Activated naive CD4-positive, alpha-beta T cell treated with anti-CD3 and anti-CD28 coated beads, Interleukin-2, amount 10 ng/mL, durations not matched to agents 7 days and 5 days (primary cell): ENCODE data around the gene CABP5.

Source experiments
- CTCF ChIA-PET: fragments of 350-600 bp; sonication (Branson Sonifier 250); formaldehyde crosslinking; loops from one replicate; lab custom pipeline; 2021; ENCODE audit warnings: antibody characterized with exemption; lab: Charles Lee
- DNase-seq: peaks from one replicate; pipeline ENCODE4 v3.0.0-alpha.2; 2020
- H3K27ac Mint-ChIP-seq: one replicate; pipeline ENCODE4 v1.8.0; 2021; ENCODE audit warnings: mild to moderate bottlenecking, moderate library complexity, mixed read lengths
- H3K27me3 Mint-ChIP-seq: one replicate; pipeline ENCODE4 v1.8.0; 2021; ENCODE audit warnings: mild to moderate bottlenecking, mixed read lengths
- H3K36me3 Mint-ChIP-seq: one replicate; pipeline ENCODE4 v1.8.0; 2021; ENCODE audit warnings: mixed read lengths
- H3K4me1 Mint-ChIP-seq: one replicate; pipeline ENCODE4 v1.8.0; 2021; ENCODE audit warnings: mixed read lengths
- H3K4me3 Mint-ChIP-seq: one replicate; pipeline ENCODE4 v1.8.0; 2021; ENCODE audit warnings: mild to moderate bottlenecking, moderate library complexity, mixed read lengths
- H3K9me3 Mint-ChIP-seq: one replicate; pipeline ENCODE4 v1.8.0; 2021; ENCODE audit warnings: mixed read lengths

The CABP5 gene

GRCh38 chr19:48053856-48054255, 10.0 kb upstream of the CABP5 start:
- no peak for DNase-seq

GRCh38 chr19:48053076-48053475, 9.2 kb upstream of the CABP5 start:
- Mint-ChIP-seq H3K27me3 (no peaks in the 10 kb centered on the region), H3K9me3 (no peaks in the 10 kb centered on the region), H3K36me3 (no peaks in the 10 kb centered on the region), H3K27ac (no peak overlapping the region), H3K4me3 (no peak overlapping the region), H3K4me1 (no peaks in the 10 kb centered on the region)
- DNase-seq = no peak
- CTCF ChIA-PET = no interaction called here

More at GRCh38 chr19:48053856-48054255, 10.0 kb upstream of the CABP5 start:
- Mint-ChIP-seq H3K9me3 (no peaks in the 10 kb centered on the region), H3K4me1 (no peaks in the 10 kb centered on the region), H3K4me3 (no peak overlapping the region), H3K27me3 (no peaks in the 10 kb centered on the region), H3K36me3 (no peaks in the 10 kb centered on the region), H3K27ac (no peak overlapping the region)
- CTCF ChIA-PET = no interaction called here

- Mint-ChIP-seq H3K4me3 (no peak overlapping the region), H3K36me3 (no peaks in the 10 kb centered on the region), H3K27ac (no peak overlapping the region), H3K9me3 (no peaks in the 10 kb centered on the region), H3K27me3 (no peaks in the 10 kb centered on the region), H3K4me1 (no peaks in the 10 kb centered on the region)
- CTCF ChIA-PET = no interaction called here
- DNase-seq = no peak
These were observed 7.6 kb upstream of the CABP5 start for GRCh38 chr19:48051335-48052033.

DNA sequence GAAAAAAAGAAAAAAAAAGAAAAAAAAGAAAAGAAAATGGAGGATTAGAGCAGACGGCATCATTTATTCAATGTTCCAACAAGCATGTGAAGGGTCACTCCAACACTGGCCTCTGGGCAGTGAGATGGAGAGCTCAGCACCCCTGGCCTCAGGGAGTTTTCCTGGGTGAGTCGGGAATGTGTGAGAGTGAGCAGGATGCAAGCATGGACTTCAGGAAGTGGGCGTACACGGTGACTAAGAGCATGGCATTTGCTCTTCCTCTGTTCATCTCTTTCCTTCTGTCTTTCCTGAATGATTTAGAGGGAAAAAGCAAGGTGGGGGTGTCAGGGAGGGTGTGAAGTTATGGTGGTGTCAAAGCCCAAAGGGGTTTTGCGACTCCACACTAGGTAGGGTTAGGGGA, 682 bp upstream of the CABP5 start:
- Mint-ChIP-seq H3K4me3 (no peak overlapping the region), H3K27me3 (peaks cover 23% of the 10 kb centered on the region), H3K36me3 (no peaks in the 10 kb centered on the region), H3K4me1 (no peaks in the 10 kb centered on the region), H3K9me3 (peaks cover 5% of the 10 kb centered on the region), H3K27ac (no peak overlapping the region)
- no peak for DNase-seq
- CTCF ChIA-PET = no interaction called here

DNA sequence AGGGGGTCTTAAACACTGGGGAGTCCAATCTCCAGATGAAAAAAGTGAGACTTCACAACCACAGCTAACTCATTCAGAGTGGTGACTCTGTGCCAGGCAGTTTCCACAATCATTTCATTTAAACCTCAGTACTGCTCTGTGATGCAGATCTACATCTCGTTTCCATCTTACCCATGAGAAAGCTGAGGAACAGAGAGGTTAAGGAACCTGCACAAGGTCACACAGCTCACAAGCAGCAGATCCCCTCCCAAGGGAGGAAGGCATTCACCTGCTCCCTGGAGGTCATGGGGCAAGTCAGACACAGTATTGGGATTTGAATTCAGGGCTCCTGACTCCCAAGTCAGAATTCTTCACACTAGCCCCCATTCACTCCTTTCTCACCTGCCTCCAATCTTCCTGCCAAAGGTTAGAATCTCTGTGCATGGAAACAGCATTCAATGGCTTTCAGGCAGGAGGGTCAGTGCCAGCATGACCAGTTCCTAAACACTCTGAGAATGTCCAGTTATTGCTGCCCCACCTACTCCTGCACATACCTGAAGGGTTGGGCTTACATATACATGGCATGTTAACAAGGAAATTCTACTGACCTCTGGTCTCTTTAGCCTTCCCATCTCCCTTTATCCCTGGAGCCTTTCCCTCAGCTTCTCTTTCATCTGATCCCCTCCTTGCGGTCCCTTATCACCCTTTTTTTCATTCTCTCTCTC, 1.9 kb downstream of the CABP5 start:
- Mint-ChIP-seq H3K9me3 (peaks cover 12% of the 10 kb centered on the region), H3K36me3 (no peaks in the 10 kb centered on the region), H3K4me3 (no peak overlapping the region), H3K27ac (no peak overlapping the region), H3K27me3 (peaks cover 23% of the 10 kb centered on the region), H3K4me1 (no peaks in the 10 kb centered on the region)
- no peak for DNase-seq
- CTCF ChIA-PET = no interaction called here

- Mint-ChIP-seq H3K27ac (no peak overlapping the region), H3K9me3 (peaks cover 13% of the 10 kb centered on the region), H3K27me3 (peaks cover 13% of the 10 kb centered on the region), H3K4me3 (no peak overlapping the region), H3K36me3 (no peaks in the 10 kb centered on the region), H3K4me1 (no peaks in the 10 kb centered on the region)
- no peak for DNase-seq
- CTCF ChIA-PET = no interaction called here
These were observed 7.1 kb downstream of the CABP5 start for GRCh38 chr19:48036765-48037164.

DNA sequence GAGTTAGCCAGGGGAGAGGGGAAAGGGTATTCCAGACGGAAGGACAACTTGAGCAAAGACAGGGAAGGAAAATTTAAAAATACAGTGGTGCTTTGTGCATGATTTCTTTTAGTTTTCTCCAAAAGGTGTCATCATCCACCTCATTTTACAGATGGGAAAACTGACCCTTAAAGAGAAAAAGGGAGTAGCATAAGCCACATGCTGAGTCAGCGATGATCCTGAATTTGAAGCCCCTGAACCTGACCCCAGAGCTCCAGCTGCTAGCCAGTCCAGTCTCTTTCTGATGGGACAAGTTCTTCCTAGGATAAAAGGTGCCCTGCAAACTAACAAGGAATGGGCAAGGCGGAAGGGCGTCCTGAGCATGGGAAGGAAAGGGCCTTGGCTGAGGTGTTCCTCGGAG, 10.3 kb downstream of the CABP5 start:
- Mint-ChIP-seq H3K27ac (no peak overlapping the region), H3K4me3 (no peak overlapping the region), H3K27me3 (peaks cover 13% of the 10 kb centered on the region), H3K9me3 (peaks cover 8% of the 10 kb centered on the region), H3K36me3 (no peaks in the 10 kb centered on the region), H3K4me1 (peaks cover 8% of the 10 kb centered on the region)
- CTCF ChIA-PET = no interaction called here
- DNase-seq = no peak

GRCh38 chr19:48030073-48030472, 13.8 kb downstream of the CABP5 start:
- H3K9me3 Mint-ChIP-seq = no peaks in the 10 kb centered on the region
- peaks cover 30% of the 10 kb centered on the region for H3K27me3 Mint-ChIP-seq
- no peaks in the 10 kb centered on the region for H3K36me3 Mint-ChIP-seq
- H3K27ac Mint-ChIP-seq = no peak overlapping the region
- CTCF ChIA-PET = no interaction called here
- no peak for DNase-seq
- peaks cover 8% of the 10 kb centered on the region for H3K4me1 Mint-ChIP-seq
- H3K4me3 Mint-ChIP-seq = no peak overlapping the region

- CTCF ChIA-PET = no interaction called here
- Mint-ChIP-seq H3K36me3 (no peaks in the 10 kb centered on the region), H3K27me3 (peaks cover 34% of the 10 kb centered on the region), H3K4me1 (peaks cover 8% of the 10 kb centered on the region), H3K27ac (no peak overlapping the region), H3K9me3 (no peaks in the 10 kb centered on the region), H3K4me3 (no peak overlapping the region)
- no peak for DNase-seq
These were observed 14.4 kb downstream of the CABP5 start for GRCh38 chr19:48029431-48029830.

GRCh38 chr19:48025480-48025879, 18.4 kb downstream of the CABP5 start:
- DNase-seq = no peak
- Mint-ChIP-seq H3K4me1 (peaks cover 8% of the 10 kb centered on the region), H3K27ac (no peak overlapping the region), H3K36me3 (no peaks in the 10 kb centered on the region), H3K4me3 (no peak overlapping the region), H3K9me3 (no peaks in the 10 kb centered on the region), H3K27me3 (peaks cover 43% of the 10 kb centered on the region)
- CTCF ChIA-PET = no interaction called here

GRCh38 chr19:48023518-48023917, 20.4 kb downstream of the CABP5 start:
- Mint-ChIP-seq H3K9me3 (no peaks in the 10 kb centered on the region), H3K36me3 (no peaks in the 10 kb centered on the region), H3K27me3 (peaks cover 36% of the 10 kb centered on the region), H3K4me1 (no peaks in the 10 kb centered on the region), H3K4me3 (no peak overlapping the region), H3K27ac (no peak overlapping the region)
- no peak for DNase-seq
- CTCF ChIA-PET = no interaction called here

DNA sequence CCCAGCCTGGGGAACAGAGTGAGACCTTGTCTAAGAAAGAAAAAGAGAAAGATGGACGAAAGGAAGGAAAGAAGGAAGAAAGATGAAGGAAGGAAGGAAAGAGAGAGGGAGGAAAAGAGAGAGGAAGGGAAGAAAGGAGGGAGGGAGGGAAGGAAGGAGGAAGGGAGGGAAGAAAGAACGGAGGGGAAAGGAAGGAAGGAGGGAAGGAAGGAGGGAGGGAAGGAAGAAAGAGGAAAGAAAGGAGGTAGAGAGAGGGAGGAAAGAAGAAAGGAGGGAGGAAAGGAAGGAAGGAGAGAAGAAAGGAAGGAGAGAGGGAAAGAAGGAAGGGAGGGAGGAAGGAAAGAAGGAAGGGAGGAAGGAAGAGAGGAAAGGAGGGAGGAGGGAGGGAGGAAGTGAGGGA, 20.9 kb downstream of the CABP5 start:
- DNase-seq = no peak
- no peaks in the 10 kb centered on the region for H3K36me3 Mint-ChIP-seq
- H3K27me3 Mint-ChIP-seq = peaks cover 33% of the 10 kb centered on the region
- no peaks in the 10 kb centered on the region for H3K9me3 Mint-ChIP-seq
- H3K4me3 Mint-ChIP-seq = no peak overlapping the region
- H3K27ac Mint-ChIP-seq = no peak overlapping the region
- no peaks in the 10 kb centered on the region for H3K4me1 Mint-ChIP-seq
- CTCF ChIA-PET = interaction anchor here (0.6 kb wide), 1 partner anchor 37 kb away, joined by 4 read pairs; no protein-coding TSS in a partner anchor

- peaks cover 25% of the 10 kb centered on the region for H3K27me3 Mint-ChIP-seq
- H3K27ac Mint-ChIP-seq = no peak overlapping the region
- H3K36me3 Mint-ChIP-seq = no peaks in the 10 kb centered on the region
- CTCF ChIA-PET = no interaction called here
- no peak for DNase-seq
- H3K4me1 Mint-ChIP-seq = no peaks in the 10 kb centered on the region
- no peak overlapping the region for H3K4me3 Mint-ChIP-seq
- H3K9me3 Mint-ChIP-seq = no peaks in the 10 kb centered on the region
These were observed 23.2 kb downstream of the CABP5 start for GRCh38 chr19:48020686-48021085.

DNA sequence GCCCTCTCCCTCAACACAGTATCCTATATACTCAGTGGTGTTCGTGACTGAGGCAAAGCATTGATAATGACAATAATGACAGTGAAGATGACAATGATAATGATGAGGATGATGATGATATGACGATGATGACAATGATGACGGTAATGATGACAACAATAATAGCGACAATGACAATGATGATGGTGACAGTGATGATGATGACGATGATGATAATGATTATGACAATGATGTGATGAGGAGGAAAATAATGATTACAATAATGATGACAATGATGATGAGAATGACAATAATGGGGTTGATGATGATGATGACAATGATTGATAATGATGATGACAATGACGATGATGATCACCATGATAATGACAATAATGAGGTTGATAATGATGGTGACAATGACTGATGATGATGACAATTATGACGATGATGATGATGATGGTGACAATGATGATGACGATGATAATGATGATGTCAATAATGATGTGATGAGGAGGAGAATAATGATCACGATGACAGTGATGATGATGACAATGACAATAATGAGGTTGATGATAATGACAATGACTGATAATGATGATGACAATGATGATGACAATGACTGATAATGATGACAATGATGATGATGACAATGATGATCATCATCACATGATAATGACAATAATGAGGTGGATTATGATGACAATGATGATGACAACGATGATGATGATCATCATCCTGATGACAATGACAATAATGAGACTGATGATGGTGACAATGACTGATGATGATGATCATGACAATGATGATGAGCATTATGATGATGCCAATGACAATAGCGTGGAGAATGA, 32.7 kb downstream of the CABP5 start:
- H3K4me3 Mint-ChIP-seq = no peak overlapping the region
- DNase-seq = no peak
- H3K9me3 Mint-ChIP-seq = no peaks in the 10 kb centered on the region
- CTCF ChIA-PET = no interaction called here
- H3K27ac Mint-ChIP-seq = no peak overlapping the region
- peaks cover 3% of the 10 kb centered on the region for H3K27me3 Mint-ChIP-seq
- no peaks in the 10 kb centered on the region for H3K36me3 Mint-ChIP-seq
- no peaks in the 10 kb centered on the region for H3K4me1 Mint-ChIP-seq
